Activated effector memory CD4-positive, alpha-beta T cell treated with Interleukin-2 at 50 U/mL for 16 hours (primary cell): Measurements from ENCODE around the gene SH3GLB1.

ENCODE experiments used
- DNase-seq: peaks from one replicate; pipeline ENCODE4 v3.0.0-alpha.2; 2020

The SH3GLB1 gene

DNA sequence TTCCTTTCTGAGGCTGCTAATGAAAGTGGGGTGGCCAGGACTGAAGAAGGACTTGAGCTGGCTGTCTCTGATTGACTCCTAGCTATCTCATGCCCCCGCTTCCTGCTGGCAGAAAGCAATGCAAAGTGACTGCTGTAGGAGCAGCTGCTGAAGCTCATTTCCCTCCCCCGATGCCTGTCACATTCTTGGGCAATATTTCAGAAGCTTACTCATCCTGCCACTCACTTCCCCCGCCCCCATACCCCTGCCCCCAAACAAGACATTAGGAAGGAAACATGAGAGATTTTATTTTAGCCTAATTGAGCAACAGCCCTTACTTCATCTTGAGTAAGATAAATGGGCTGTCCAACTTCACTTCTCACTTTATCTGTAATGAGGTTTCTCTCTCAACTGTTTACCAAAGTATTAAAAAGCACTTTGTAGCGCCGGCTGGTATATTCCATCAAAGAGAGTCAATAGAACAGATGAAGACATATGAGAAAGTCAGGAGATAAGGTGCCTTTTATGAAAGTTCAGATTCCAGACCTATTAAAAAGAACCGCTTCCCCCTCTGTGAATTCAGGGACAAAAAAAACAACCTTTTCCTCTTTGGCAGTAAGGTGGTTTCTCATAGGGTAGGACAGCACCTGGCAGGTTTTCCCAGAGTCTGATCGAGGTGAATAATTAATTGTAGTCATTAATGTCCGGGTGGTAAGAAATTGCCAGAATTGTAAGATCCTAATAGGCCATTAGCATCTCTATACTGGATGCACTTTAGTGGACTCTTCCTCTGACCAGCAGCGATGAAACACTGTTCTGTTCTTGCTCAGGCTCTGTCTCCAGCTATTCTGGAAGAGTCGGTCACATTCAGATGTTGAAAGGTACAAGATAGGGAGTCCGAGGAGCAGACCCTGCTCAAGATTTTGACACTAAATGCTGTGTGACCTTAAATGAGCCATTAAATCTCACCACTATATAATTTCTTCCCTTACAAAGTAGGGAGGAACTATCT is 70.2 kb downstream of the SH3GLB1 start:
- no peak for DNase-seq

GRCh38 chr1:86775395-86775794 is 71.0 kb downstream of the SH3GLB1 start:
- DNase-seq = no peak

GRCh38 chr1:86776108-86776507 is 71.7 kb downstream of the SH3GLB1 start:
- DNase-seq = no peak

GRCh38 chr1:86778569-86779239 is 74.3 kb downstream of the SH3GLB1 start:
- DNase-seq = no peak

GRCh38 chr1:86779308-86780191 is 75.2 kb downstream of the SH3GLB1 start:
- no peak for DNase-seq

DNA sequence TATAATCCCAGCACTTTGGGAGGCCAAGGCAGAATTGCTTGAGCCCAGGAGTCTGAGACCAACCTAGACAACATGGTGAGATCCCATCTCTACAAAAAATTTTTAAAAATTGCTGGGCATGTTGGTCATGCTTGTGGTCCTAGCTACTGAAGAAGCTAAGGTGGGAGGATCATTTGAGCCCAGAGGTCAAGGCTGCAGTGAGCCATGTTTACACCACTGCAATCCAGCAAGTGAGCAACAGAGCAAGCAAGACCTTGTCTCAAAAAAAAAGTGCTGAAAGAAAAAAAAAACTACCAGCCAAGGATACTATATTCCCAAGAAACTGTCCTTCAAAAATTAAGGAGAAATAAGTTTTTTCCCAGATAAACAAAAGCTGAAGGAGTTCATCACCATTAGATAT is 78.1 kb downstream of the SH3GLB1 start:
- no peak for DNase-seq

- no peak for DNase-seq
Measured at GRCh38 chr1:86787621-86788020, 83.2 kb downstream of the SH3GLB1 start.

DNA sequence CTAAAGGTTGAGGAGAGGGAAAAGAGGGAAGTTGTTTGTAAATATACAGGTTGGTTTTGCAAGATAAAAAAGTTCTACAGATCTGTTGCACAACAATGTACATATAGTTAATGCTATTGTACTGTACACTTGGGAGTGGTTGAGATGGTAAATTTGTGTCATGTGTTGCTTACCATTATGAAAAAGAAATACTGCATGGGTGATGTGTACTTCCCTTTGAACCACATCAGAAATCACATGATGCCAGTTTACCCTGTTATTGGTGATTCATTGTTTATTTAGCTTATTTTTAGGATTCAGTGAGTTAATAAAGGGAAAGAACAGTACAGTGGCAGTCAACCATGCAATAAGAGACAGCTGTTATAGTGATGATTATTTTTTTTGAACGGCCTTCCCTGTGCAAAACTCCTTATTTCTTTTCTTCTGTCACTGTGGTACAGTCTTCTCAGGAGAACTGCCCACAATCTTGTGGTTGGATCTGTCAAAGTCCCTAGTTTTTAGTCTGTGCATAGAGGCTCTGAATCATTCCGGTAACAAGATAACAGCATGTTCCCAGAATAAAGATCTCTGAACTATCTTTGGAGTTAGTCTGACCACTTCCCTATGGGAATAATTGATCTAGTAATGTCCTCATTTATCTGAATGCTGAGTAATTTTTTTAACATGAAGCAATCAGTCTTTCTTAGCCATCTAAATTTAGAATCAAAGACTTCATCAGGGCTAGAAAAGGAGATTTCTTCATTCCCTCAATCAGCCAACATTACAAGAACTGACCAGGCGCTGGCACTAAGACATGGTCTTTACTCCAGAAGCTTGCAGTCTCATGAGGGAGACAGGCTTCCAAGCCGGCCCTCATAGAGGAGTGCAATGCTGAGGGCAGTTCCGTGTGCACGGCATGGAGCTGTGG is 84.2 kb downstream of the SH3GLB1 start:
- DNase-seq = no peak

DNA sequence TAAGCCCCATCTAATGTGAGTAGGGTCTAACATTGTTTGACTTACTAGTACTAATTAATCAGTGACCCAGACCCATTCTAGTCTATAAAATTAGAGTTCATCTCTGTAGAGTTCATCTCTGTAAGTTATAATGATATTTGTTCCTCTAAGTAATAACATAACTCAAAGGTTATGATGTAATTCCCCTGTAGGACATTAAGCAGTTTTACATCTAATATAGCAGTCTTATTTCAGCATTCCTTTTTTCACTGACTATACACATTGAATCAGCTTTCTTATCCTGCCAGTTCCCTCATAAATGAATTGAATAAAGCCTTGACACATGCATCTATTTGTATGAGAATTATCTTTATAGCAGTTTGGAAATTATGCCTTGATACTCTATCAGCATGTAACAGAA is 90.9 kb downstream of the SH3GLB1 start:
- DNase-seq = no peak
